Ovary (tissue), 3 donors: ENCODE results near the gene INVS.

ENCODE experiments used
- CTCF ChIP-seq, 3 donors: fragments of 450-650 bp in 2 of 3; fragments of 200-600 bp in 1 of 3; IDR thresholded peaks; one replicate each; pipeline versions ENCODE4 v1.5.1 to v1.8.0; 2016 to 2022; ENCODE audit warnings: antibody characterized with exemption in 3 of 3, mild to moderate bottlenecking in 1 of 3
- POLR2A ChIP-seq: fragments of 450-650 bp; IDR thresholded peaks from one replicate; pipeline ENCODE4 v1.6.1; 2017; ENCODE audit warnings: antibody characterized with exemption, mild to moderate bottlenecking, moderate library complexity
- donor health status: DM: no; HTN: no; CAD: no.

GRCh38 chr9:100285601-100286000, 186.6 kb downstream of the INVS start:
- no peak for TF ChIP-seq CTCF (IDR thresholded peaks at IDR 0.05)
- no peak for TF ChIP-seq POLR2A
